ENCODE data around the gene HOXA3.

GRCh38 chr7:27182285-27182841, 30.0 kb upstream of the HOXA3 start:
- TF ChIP-seq EP300 (IDR thresholded peaks at IDR 0.05), result no peak
- no peak for TF ChIP-seq CTCF (IDR thresholded peaks at IDR 0.05)

Measured in ovary (tissue), 3 donors.